CD14-positive monocyte (primary cell): ENCODE data around the gene PARP12. TPM values are rescaled to one million over a fixed set of nuclear protein-coding genes. Genes with fewer than 3 reads are reported as not detected.

Experiments used
- DNase-seq, 3 donors: peaks; one replicate each; pipeline ENCODE4 v3.0.0-alpha.2; 2011 to 2022
- H2AFZ ChIP-seq: 2 replicates; pipeline ENCODE4 v1.6.0; 2012; ENCODE audit warnings: mild to moderate bottlenecking, low read depth, low read length, inconsistent platforms; ENCODE audit not compliant: insufficient read depth, poor library complexity, severe bottlenecking
- H3K27ac ChIP-seq, 2 donors: 1 replicate in 1 of 2; 2 replicates in 1 of 2; pipeline ENCODE4 v1.5.1; 2012 to 2013; ENCODE audit warnings: low read length in 2 of 2, control low read depth in 1 of 2, inconsistent platforms in 1 of 2, low read depth in 1 of 2, mild to moderate bottlenecking in 1 of 2
- H3K27me3 ChIP-seq, 2 donors: one replicate each; pipeline versions ENCODE4 v1.6.0 to v1.6.1; 2011 to 2013; ENCODE audit warnings: low read length in 2 of 2; ENCODE audit not compliant: control insufficient read depth in 2 of 2, insufficient read depth in 2 of 2
- H3K36me3 ChIP-seq, 2 donors: replicated peaks in 1 of 2; 1 replicate in 1 of 2; 2 replicates in 1 of 2; pipeline versions ENCODE4 v1.5.1 to v1.6.1; 2012 to 2013; ENCODE audit warnings: low read length in 2 of 2, control low read depth in 1 of 2, inconsistent platforms in 1 of 2, mild to moderate bottlenecking in 1 of 2; ENCODE audit not compliant: insufficient read depth in 2 of 2, control insufficient read depth in 1 of 2
- H3K4me1 ChIP-seq, 2 donors: 1 replicate in 1 of 2; 2 replicates in 1 of 2; pipeline versions ENCODE4 v1.5.1 to v1.6.1; 2012 to 2013; ENCODE audit warnings: low read length in 2 of 2, control low read depth in 1 of 2, inconsistent platforms in 1 of 2, mild to moderate bottlenecking in 1 of 2, moderate library complexity in 1 of 2; ENCODE audit not compliant: insufficient read depth in 2 of 2, control insufficient read depth in 1 of 2
- H3K4me2 ChIP-seq: replicated peaks from 2 replicates; pipeline ENCODE3; 2012; ENCODE audit warnings: low read length, moderate library complexity, mild to moderate bottlenecking; ENCODE audit not compliant: poor library complexity, severe bottlenecking; ENCODE audit errors: extremely low read depth
- H3K4me3 ChIP-seq, 3 experiments: fragments of 200-600 bp in 1 of 3; sonication (generic) in 1 of 3; replicated peaks in 1 of 3; 1 replicate in 2 of 3; 2 replicates in 1 of 3; pipeline ENCODE4 v1.5.1; 2011 to 2013; ENCODE audit warnings: low read length in 3 of 3, mild to moderate bottlenecking in 3 of 3, control low read depth in 2 of 3, low read depth in 2 of 3, inconsistent platforms in 1 of 3, moderate library complexity in 1 of 3
- H3K79me2 ChIP-seq: 2 replicates; pipeline ENCODE4 v1.6.0; 2012; ENCODE audit warnings: mild to moderate bottlenecking, control low read depth, inconsistent platforms, low read length, moderate library complexity; ENCODE audit not compliant: insufficient read depth
- H3K9ac ChIP-seq: 2 replicates; pipeline ENCODE4 v1.6.0; 2017; ENCODE audit warnings: low read length, mild to moderate bottlenecking; ENCODE audit not compliant: insufficient read depth, poor library complexity, severe bottlenecking
- H3K9me3 ChIP-seq, 2 donors: replicated peaks in 1 of 2; 1 replicate in 1 of 2; 2 replicates in 1 of 2; pipeline versions ENCODE4 v1.5.1 to v1.6.1; 2012 to 2013; ENCODE audit warnings: low read length in 2 of 2, control low read depth in 1 of 2; ENCODE audit not compliant: control insufficient read depth in 1 of 2, insufficient read depth in 1 of 2
- H4K20me1 ChIP-seq: 2 replicates; pipeline ENCODE4 v1.6.0; 2012; ENCODE audit warnings: mild to moderate bottlenecking, low read length, control low read depth, moderate library complexity; ENCODE audit not compliant: insufficient read depth
- H3K27ac Mint-ChIP-seq, 7 donors: one replicate each; pipeline ENCODE4 v1.8.0; 2020; ENCODE audit warnings: mild to moderate bottlenecking in 7 of 7, mixed read lengths in 7 of 7, moderate library complexity in 6 of 7, inconsistent platforms in 2 of 7
- H3K27me3 Mint-ChIP-seq, 3 donors: one replicate each; pipeline ENCODE4 v1.8.0; 2021 to 2022; ENCODE audit warnings: low read depth in 3 of 3, mild to moderate bottlenecking in 3 of 3, mixed read lengths in 3 of 3, moderate library complexity in 3 of 3, inconsistent platforms in 1 of 3
- H3K36me3 Mint-ChIP-seq, 2 donors: one replicate each; pipeline ENCODE4 v1.8.0; 2020; ENCODE audit warnings: mixed read lengths in 2 of 2, inconsistent platforms in 1 of 2, mild to moderate bottlenecking in 1 of 2
- H3K4me1 Mint-ChIP-seq: one replicate; pipeline ENCODE4 v1.8.0; 2020; ENCODE audit warnings: mild to moderate bottlenecking, mixed read lengths
- H3K4me3 Mint-ChIP-seq, 2 donors: one replicate each; pipeline ENCODE4 v1.8.0; 2020; ENCODE audit warnings: mild to moderate bottlenecking in 2 of 2, mixed read lengths in 2 of 2, moderate library complexity in 1 of 2
- H3K9me3 Mint-ChIP-seq, 7 donors: one replicate each; pipeline ENCODE4 v1.8.0; 2020 to 2022; ENCODE audit warnings: mixed read lengths in 7 of 7, mild to moderate bottlenecking in 6 of 7, moderate library complexity in 6 of 7, inconsistent platforms in 2 of 7
- WGBS: methylation state at CpG from one replicate; pipeline ENCODE4 v1.1.5; 2013; ENCODE audit warnings: missing lambda C conversion rate; ENCODE audit not compliant: insufficient coverage; 5-methylcytosine and 5-hydroxymethylcytosine counted together
- intact Hi-C, 2 donors: fragments of 100-400 bp; cut with micrococcal nuclease; formaldehyde crosslinking; loops; one replicate each; pipeline versions ENCODE4 v1.15.0 to v1.15.1; 2023
- polyA plus RNA-seq, 3 donors: library from polyadenylated mRNA; depleted of rRNA in 1 of 3; unstranded in 2 of 3; stranded (reverse) in 1 of 3; fragments of 300-500 nt in 2 of 3; fragments of >200 nt in 1 of 3; fragmentation: Illumina TruSeq in 2 of 3; gene quantifications; 1 replicate in 2 of 3; 2 replicates in 1 of 3; pipeline ENCODE4 v1.2.3, GENCODE V29; 2012 to 2021
- TF ChIP-seq, protein P1 (sequence below): fragments of 200-600 bp; IDR thresholded peaks from one replicate; pipeline ENCODE4 v1.8.0; 2022; ENCODE audit warnings: antibody characterized with exemption, mild to moderate bottlenecking

The PARP12 gene
- polyA plus RNA-seq, 3 donors = 16.7 to 116 (median 37.8) TPM

DNA sequence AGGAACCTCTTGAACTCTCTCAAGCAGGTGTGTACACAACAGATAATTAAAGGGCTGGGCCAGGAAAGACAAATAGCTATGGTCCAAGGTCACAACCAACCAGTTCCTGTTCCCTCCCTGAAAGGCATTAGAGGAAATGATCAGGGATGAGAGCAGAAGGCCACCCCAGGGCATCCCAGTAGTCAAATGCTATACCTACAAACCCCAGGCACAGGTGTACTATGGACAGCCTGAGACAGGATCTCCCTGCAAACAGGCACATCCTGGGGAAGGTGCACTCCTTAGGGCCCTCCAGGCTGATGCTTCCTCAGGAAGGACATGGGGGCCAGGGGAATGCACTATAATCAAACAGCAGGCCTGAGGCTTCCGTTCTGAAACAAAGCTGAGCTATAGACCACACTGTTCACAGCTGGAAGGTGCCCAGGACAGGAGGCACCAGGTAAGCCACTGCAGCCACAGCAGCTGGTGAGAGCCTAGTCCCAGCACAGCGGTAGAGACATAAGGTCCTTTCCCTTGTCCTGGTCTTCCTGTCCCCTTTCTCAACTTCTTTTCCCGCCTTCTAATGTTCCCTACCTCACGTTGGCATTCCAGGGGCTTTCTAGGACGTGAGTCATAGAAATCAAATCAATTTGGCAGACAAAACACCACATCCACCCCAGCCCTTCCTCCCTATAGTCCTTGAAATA is 13.3 kb downstream of the PARP12 start:
- no peak overlapping the region for H3K9ac ChIP-seq
- H3K27me3 ChIP-seq = no peaks in the 10 kb centered on the region
- intact Hi-C loops = no loop called here
- peaks cover 6 to 11% of the 10 kb centered on the region in 2 donors for H3K4me1 ChIP-seq
- no peak overlapping the region for H3K4me3 ChIP-seq
- H4K20me1 ChIP-seq = peaks cover 59% of the 10 kb centered on the region
- DNase-seq = no peak
- Mint-ChIP-seq H3K4me1 (peaks cover 19% of the 10 kb centered on the region), H3K4me3 (no peak overlapping the region), H3K9me3 (peaks cover 0 to 2% (median 0%) of the 10 kb centered on the region in 7 donors), H3K27ac (peak overlapping the region in 1 of 7 donors; percentile 78), H3K27me3 (no peaks in the 10 kb centered on the region), H3K36me3 (peaks cover 77 to 84% of the 10 kb centered on the region in 2 donors)
- H3K27ac ChIP-seq = no peak overlapping the region
- peaks cover 39 to 88% of the 10 kb centered on the region in 2 donors for H3K36me3 ChIP-seq
- H3K4me2 ChIP-seq = no peak overlapping the region
- no peaks in the 10 kb centered on the region for H3K79me2 ChIP-seq
- TF ChIP-seq, protein P1, sequence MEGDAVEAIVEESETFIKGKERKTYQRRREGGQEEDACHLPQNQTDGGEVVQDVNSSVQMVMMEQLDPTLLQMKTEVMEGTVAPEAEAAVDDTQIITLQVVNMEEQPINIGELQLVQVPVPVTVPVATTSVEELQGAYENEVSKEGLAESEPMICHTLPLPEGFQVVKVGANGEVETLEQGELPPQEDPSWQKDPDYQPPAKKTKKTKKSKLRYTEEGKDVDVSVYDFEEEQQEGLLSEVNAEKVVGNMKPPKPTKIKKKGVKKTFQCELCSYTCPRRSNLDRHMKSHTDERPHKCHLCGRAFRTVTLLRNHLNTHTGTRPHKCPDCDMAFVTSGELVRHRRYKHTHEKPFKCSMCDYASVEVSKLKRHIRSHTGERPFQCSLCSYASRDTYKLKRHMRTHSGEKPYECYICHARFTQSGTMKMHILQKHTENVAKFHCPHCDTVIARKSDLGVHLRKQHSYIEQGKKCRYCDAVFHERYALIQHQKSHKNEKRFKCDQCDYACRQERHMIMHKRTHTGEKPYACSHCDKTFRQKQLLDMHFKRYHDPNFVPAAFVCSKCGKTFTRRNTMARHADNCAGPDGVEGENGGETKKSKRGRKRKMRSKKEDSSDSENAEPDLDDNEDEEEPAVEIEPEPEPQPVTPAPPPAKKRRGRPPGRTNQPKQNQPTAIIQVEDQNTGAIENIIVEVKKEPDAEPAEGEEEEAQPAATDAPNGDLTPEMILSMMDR = no peak
- H3K9me3 ChIP-seq = no peaks in the 10 kb centered on the region
- H2AFZ ChIP-seq = no peak overlapping the region
- WGBS = 100% methylated on average over 5 of the region's 5 CpGs

- no peak overlapping the region for H2AFZ ChIP-seq
- H3K36me3 ChIP-seq = peaks cover 34 to 88% of the 10 kb centered on the region in 2 donors
- TF ChIP-seq, protein P1 = no peak
- H4K20me1 ChIP-seq = peaks cover 54% of the 10 kb centered on the region
- H3K9me3 Mint-ChIP-seq = peaks cover 0 to 2% (median 0%) of the 10 kb centered on the region in 7 donors
- H3K9me3 ChIP-seq = no peaks in the 10 kb centered on the region
- H3K4me1 ChIP-seq = peaks cover 1 to 5% of the 10 kb centered on the region in 2 donors
- no peaks in the 10 kb centered on the region for H3K79me2 ChIP-seq
- intact Hi-C loops = no loop called here
- no peak overlapping the region for H3K4me2 ChIP-seq
- peaks cover 14% of the 10 kb centered on the region for H3K4me1 Mint-ChIP-seq
- H3K27me3 Mint-ChIP-seq = no peaks in the 10 kb centered on the region
- H3K9ac ChIP-seq = no peak overlapping the region
- no peak overlapping the region for H3K4me3 Mint-ChIP-seq
- no peak overlapping the region for H3K27ac Mint-ChIP-seq
- no peak for DNase-seq
- no peak overlapping the region for H3K27ac ChIP-seq
- no peak overlapping the region for H3K4me3 ChIP-seq
- WGBS = no CpG with 5 or more reads among the region's 1 CpG
- peaks cover 76 to 84% of the 10 kb centered on the region in 2 donors for H3K36me3 Mint-ChIP-seq
- H3K27me3 ChIP-seq = no peaks in the 10 kb centered on the region
These were observed 13.8 kb downstream of the PARP12 start for GRCh38 chr7:140048989-140049338.
